Fibroblast of villous mesenchyme (primary cell): Measurements from ENCODE around the gene KLK13. TPM values are rescaled to one million over a fixed set of nuclear protein-coding genes. Genes with fewer than 3 reads are reported as not detected.

Experiments
- DNase-seq: peaks from one replicate; pipeline ENCODE4 v3.0.0-alpha.2; 2010; ENCODE audit warnings: low read depth
- H3K4me3 ChIP-seq: 2 replicates; pipeline ENCODE4 v1.5.1; 2011; ENCODE audit warnings: low read depth, mild to moderate bottlenecking, low read length
- CTCF ChIP-seq: IDR thresholded peaks from 2 replicates; pipeline ENCODE4 v1.5.1; 2012; ENCODE audit warnings: low read depth, mild to moderate bottlenecking, low read length; ENCODE audit not compliant: insufficient read depth
- total RNA-seq: library from RNA; depleted of rRNA; stranded (reverse); fragments of >200 nt; gene quantifications from 2 replicates; pipeline ENCODE4 v1.2.3, GENCODE V29; 2012

The KLK13 gene
- total RNA-seq, 1 donor, result not detected

- no peak for DNase-seq
- no peak overlapping the region for H3K4me3 ChIP-seq
Measured at GRCh38 chr19:51030631-51031030, 34.3 kb downstream of the KLK13 start.

GRCh38 chr19:51029718-51030117 is 35.2 kb downstream of the KLK13 start:
- TF ChIP-seq CTCF, result no peak
- no peak overlapping the region for H3K4me3 ChIP-seq
- DNase-seq, result no peak

More at GRCh38 chr19:51030631-51031030, 34.3 kb downstream of the KLK13 start:
- TF ChIP-seq CTCF, result no peak

- no peak overlapping the region for H3K4me3 ChIP-seq
- DNase-seq, result no peak
- TF ChIP-seq CTCF, result no peak
Measured at GRCh38 chr19:51027873-51028272, 37.0 kb downstream of the KLK13 start.

GRCh38 chr19:51027126-51027806 is 37.6 kb downstream of the KLK13 start:
- H3K4me3 ChIP-seq, result no peak overlapping the region
- DNase-seq, result no peak
- TF ChIP-seq CTCF, result no peak

- TF ChIP-seq CTCF, result no peak
- no peak for DNase-seq
- no peak within 1 kb of the TSS for H3K4me3 ChIP-seq
Measured at GRCh38 chr19:51026554-51026831, 38.4 kb downstream of the KLK13 start, which contains the start of gene KLK11. KLK11 (minus strand) TSS chr19:51026616; CDS start chr19:51025631, 985 bp downstream.

- no peak for TF ChIP-seq CTCF
- H3K4me3 ChIP-seq, result no peak overlapping the region
- no peak for DNase-seq
Measured at GRCh38 chr19:51025809-51026553, 38.9 kb downstream of the KLK13 start.
